ENCODE results near the gene ANO7. TPM values are rescaled to one million over a fixed set of nuclear protein-coding genes. Genes with fewer than 3 reads are reported as not detected.
A peak's percentile ranks its signal among the peaks of the same experiment; 100 is the strongest.

The ANO7 gene
- total RNA-seq, 2 donors from 2014 or later = 1.2 to 1.8 TPM

DNA sequence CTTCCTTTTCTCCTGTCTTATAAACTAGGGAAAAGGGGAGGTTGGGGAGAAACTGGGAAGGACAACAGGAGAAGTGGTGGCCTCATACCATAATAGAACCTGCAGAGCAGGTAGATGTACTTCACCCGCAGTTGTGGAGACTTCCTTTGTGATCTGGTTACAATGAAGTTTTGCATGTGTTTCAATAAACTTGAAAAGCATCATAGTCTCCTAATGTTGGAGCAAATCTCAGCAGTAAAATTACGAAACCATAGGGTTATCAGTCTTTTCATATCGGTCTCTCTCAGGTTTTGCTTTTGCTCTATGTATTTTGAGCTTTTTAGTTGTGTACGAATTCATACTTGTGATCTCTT, 30.5 kb downstream of the ANO7 start:
- intact Hi-C loops (cut with DNase I) = loop anchor here in 1 of 2 donors (5.0 kb wide), 1 partner anchor 117 kb away; the partner anchor contains the start of gene MTERF4
- no peak for ATAC-seq
- DNase-seq = no peak

- DNase-seq (no peak), ATAC-seq (no peak)
- intact Hi-C loops (cut with DNase I) = loop anchor here in 1 of 2 donors (5.0 kb wide), 1 partner anchor 118 kb away; the partner anchor contains the start of gene MTERF4
Observed at GRCh38 chr2:241219856-241220356, 31.4 kb downstream of the ANO7 start.

- DNase-seq (peak; percentile 18), ATAC-seq (peak in 1 of 2 donors; percentile 26)
- intact Hi-C loops (cut with DNase I) = no loop called here
Observed at GRCh38 chr2:241223211-241224017, 34.9 kb downstream of the ANO7 start.

DNA sequence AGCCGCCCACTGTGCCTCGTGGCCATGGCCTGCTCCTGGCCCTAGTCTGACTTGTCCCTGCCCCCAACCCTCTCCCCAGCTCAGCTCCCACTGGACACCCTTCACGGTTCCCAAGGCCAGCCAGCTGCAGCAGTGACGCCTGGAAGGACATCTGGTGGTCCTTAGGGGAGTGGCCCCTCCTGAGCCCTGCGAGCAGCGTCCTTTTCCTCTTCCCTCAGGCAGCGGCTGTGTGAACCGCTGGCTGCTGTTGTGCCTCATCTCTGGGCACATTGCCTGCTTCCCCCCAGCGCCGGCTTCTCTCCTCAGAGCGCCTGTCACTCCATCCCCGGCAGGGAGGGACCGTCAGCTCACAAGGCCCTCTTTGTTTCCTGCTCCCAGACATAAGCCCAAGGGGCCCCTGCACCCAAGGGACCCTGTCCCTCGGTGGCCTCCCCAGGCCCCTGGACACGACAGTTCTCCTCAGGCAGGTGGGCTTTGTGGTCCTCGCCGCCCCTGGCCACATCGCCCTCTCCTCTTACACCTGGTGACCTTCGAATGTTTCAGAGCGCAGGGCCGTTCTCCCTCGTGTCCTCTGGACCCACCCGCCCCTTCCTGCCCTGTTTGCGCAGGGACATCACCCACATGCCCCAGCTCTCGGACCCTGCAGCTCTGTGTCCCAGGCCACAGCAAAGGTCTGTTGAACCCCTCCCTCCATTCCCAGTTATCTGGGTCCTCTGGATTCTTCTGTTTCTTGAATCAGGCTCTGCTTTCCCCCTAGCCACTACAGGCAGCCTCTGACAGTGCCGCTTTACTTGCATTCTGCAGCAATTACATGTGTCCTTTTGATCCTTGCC, 35.8 kb downstream of the ANO7 start:
- intact Hi-C loops (cut with DNase I) = no loop called here
- DNase-seq (peak; percentile 56), ATAC-seq (peak; percentile 27 to 40)

- intact Hi-C loops (cut with DNase I) = no loop called here
- peak; percentile 9 for DNase-seq
- no peak for ATAC-seq
Observed at GRCh38 chr2:241224851-241225438, 36.5 kb downstream of the ANO7 start.

DNA sequence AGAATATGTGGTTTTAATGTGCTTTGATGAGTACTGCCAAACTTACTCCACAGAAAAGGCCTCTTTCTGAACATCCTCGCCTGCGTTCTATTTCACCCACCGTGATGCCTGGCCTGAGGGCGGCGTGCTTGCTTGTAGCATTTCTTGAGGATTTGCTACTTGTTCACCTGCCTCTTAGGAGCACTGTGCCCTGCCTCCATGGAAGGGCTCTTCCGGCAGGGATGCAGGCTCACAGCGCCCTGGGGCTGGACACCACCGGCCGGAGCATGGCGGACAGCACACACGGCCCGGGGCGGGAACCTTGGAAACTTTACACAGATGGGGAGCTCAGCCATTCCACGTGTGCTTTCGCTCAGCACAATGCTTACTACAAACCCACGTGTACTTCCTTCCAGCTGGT, 37.1 kb downstream of the ANO7 start:
- intact Hi-C loops (cut with DNase I) = no loop called here
- no peak for ATAC-seq
- peak; percentile 7 for DNase-seq

DNA sequence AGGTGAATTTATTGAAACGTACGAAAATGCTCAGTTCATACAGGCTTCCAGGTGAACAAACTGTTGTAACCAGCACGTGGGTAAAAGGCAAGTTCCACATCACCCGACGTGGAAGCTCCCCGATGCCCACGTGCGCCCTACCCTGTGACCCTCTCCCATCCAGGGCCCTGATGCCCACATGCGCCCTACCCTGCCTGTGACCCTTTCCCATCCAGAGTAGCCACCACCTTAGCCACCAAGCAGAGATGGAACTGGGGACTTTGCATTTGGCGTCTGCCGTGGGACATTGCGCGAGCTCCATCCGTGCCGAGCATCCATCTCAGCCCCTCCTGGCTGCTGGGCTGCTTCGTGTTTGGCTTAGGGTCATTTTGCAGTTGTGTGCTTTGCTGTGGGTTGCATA, 37.5 kb downstream of the ANO7 start:
- intact Hi-C loops (cut with DNase I) = no loop called here
- peak; percentile 13 for DNase-seq
- ATAC-seq = no peak

DNA sequence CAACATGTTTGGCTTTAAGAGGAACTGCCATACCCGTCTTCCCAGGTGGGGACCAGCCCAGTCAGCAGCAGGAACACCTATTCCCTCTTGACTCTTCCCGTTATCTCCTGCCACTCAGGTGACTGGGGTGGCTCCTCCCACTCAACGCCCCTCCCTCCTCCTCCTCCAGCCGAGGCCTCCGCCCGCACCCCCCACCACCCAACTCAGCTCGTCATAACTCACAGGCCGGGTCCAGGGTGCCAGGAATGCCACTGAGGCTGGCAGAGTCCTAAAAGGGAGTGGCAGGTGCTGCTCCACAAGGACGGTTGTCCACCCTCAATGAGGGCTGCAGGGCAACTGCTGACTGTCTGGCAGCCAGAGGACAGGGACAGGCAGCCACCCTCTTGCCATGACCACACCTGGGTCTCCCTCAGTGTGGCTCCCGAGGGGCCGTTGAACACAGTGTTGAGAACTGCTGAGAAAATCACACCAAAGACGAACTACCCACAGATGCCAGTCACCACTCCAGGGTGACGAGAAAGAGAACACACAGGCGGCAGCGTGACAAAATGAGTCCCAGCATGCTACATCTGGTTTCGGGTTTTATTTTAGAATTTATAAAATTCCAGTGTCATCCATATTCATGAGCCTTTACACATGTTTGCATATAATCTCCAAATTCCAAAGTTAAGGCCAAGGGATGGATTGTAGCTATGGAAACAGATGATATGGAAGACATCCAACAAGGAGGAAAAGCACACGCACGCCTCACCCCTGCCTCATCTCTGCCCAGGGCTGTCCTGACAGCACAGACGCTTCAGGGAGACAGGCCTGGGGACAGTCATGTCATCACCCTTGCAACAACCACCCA, 38.5 kb downstream of the ANO7 start:
- intact Hi-C loops (cut with DNase I) = no loop called here
- ATAC-seq = peak; percentile 15 to 76

GRCh38 chr2:241227594-241227993, 39.1 kb downstream of the ANO7 start:
- ATAC-seq (no peak), DNase-seq (no peak)
- intact Hi-C loops (cut with DNase I) = no loop called here

More for the DNA sequence above, 38.5 kb downstream of the ANO7 start:
- DNase-seq = peak; percentile 25

DNA sequence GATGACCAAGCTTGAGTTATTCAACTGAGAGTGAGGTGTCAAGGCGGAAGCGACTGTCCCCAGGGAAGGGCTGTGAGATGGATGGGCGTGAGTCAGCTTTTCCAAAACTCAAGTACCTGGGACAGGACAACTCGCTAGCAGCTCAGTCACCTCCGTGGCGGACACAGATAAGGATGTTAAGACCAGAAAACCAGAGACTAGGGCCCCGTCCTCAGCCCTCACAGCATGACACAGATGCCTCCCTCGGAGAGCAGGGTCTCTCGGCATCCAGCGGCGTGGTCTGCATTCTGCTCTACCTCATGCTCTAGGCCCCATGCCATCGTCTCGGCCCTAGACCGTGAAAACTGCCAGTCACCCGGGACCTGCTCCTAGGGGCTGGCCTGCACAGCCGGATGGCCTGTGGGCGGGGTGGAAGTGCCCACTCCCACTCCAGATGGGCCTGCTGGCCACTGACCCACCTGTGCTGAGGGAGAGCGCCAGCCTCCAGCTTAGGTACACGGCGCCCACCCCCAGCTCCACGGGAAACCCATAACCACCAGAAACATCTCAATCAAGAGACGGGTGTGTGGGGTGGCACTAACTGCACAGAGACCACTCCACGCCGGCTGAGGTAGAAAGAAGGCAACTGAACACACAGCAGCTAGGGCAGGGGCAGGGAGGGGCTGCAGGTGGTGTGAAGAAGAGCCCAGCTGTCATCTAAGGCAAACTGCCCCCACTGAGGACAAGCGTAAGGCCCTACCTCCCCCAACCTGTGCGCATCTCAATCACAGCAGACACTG, 39.8 kb downstream of the ANO7 start:
- ATAC-seq (peak in 1 of 2 donors; percentile 11), DNase-seq (no peak)
- intact Hi-C loops (cut with DNase I) = no loop called here

DNA sequence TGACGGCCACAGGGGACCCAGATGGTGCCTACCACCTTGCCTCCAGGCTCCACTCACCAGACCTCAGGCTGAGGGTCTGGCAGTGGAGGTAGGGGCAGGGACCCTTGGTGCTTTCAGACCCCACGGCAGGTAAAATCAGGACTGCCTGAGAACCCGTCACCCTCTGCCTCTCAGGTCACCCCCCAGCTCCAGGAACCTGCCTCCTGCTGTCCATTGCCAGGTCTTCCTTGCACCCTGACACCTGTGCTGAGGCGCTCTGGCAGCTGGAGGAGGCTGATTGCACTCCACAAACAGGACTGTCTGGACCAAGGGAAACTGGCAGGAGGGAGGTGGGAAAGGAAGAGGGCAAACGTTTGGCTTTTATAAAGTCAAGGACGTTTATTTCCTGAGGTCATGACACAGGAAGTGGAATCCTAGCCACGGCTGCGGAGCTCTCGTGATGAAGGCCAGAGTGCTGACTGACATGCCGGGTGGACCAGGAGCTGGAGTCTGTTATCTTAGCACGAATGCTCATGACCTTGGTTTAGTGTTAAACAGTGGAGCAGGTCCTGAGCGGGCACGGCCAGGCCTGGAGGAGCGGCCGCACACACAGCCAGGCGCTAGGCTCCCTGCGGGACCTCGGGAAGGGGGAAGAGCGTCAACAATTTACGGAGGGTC, 40.5 kb downstream of the ANO7 start:
- DNase-seq (no peak), ATAC-seq (peak; percentile 10 to 14)
- intact Hi-C loops (cut with DNase I) = no loop called here

- DNase-seq (no peak), ATAC-seq (no peak)
- intact Hi-C loops (cut with DNase I) = no loop called here
Observed at GRCh38 chr2:241229563-241230401, 41.3 kb downstream of the ANO7 start.

- intact Hi-C loops (cut with DNase I) = no loop called here
- ATAC-seq (no peak), DNase-seq (no peak)
Observed at GRCh38 chr2:241230435-241230834, 42.0 kb downstream of the ANO7 start.

DNA sequence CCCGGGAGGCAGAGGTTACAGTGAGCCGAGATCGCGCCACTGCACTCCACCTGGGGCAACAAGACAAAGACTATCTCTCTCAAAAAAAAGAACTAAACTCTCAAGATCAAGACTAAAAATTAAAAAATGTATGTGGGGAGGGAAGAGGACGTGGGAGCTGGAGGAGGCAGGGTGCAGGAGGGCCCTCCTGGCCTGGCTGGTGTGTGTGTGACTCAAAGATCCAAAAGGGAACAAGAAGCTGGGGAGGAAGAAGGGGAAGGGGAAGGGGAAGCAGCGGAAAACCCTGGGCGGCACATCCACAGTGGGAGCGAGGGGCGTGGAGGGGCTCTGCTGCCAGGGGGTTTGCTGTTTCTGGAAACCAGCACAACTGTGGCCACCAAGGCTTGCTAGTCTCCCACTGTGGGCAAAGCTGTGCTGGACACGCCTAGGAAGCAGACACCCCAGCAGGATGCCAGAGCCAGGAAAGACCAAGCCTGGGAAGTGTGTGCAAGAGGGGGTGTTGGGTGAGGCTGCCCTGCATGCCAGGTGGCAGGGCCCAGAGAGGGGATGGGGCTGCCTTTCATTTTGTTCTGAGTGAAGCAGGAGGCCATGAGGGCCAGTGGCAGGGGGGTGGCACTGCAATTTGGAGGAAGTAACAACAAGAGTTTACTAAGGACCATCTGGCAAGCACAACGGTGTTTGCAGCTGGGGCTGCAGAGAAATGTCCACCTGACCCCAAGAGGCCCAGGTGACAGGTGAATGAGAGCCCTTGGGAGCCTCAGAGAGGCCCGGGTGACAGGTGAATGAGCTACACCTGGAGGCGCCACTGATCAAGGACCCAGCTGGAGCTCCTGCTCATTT, 44.5 kb downstream of the ANO7 start:
- no peak for ATAC-seq
- DNase-seq = no peak
- intact Hi-C loops (cut with DNase I) = no loop called here

- no peak for ATAC-seq
- intact Hi-C loops (cut with DNase I) = no loop called here
- DNase-seq = no peak
Observed at GRCh38 chr2:241234066-241234790, 45.8 kb downstream of the ANO7 start.

Measured in left cardiac atrium (tissue), 4 donors.